ENCODE measurements around the gene GALNT16. TPM values are rescaled to one million over a fixed set of nuclear protein-coding genes. Genes with fewer than 3 reads are reported as not detected.
A peak's percentile ranks its signal among the peaks of the same experiment; 100 is the strongest.

The GALNT16 gene
- total RNA-seq, 5 donors from 2014 or later (not counting 1 experiment from before 2014, with no cell fraction given) = 0.13 to 0.46 TPM; not detected in 3

DNA sequence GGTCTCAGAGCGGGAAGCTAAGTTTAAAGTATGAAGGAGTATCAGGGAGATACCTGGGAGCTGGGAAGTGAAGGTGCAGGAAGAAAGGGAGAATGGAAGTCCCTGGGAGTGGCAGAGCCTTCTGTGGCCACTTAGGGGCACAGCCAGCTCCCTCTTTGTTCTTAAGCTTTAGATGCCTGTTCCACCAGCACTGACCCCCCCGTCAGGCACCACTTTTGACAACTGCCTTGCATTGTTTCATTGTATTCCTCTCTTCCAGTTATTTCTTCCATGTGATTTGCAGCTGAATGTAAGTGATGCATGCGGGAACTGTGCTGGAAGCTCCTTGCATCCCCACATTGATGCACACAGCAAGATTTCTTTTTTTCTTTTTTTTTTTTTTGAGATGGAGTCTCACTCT lies 2.6 kb downstream of the GALNT16 start:
- Mint-ChIP-seq H3K36me3 (no peaks in the 10 kb centered on the region), H3K4me3 (peak overlapping the region in 1 of 3 donors; percentile 74), H3K4me1 (peaks cover 6 to 17% (median 11%) of the 10 kb centered on the region in 3 donors), H3K27me3 (peaks cover 35 to 63% of the 10 kb centered on the region in 2 donors), H3K9me3 (no peaks in the 10 kb centered on the region), H3K27ac (no peak overlapping the region)
- POLR2A ChIA-PET = no interaction called here
- DNase-seq (no peak), ATAC-seq (replicated peaks in 1 of 4) (no peak)
- H3K27ac ChIP-seq (ENCODE audit: low read length) = no peak overlapping the region
- peaks cover 0 to 11% of the 10 kb centered on the region in 2 experiments for H3K4me1 ChIP-seq (ENCODE audit: control insufficient read depth in 1 of 2, extremely low read depth in 1 of 2, insufficient read depth in 2 of 2, low read length in 2 of 2)
- WGBS (ENCODE audit: insufficient coverage) = 100% methylated on average over 1 of the region's 3 CpGs
- no peaks in the 10 kb centered on the region for H3K9me3 ChIP-seq
- H3K36me3 ChIP-seq (ENCODE audit: control insufficient read depth in 2 of 2, extremely low read depth in 1 of 2, insufficient read depth in 1 of 2, low read length in 1 of 2) = no peaks in the 10 kb centered on the region
- peaks cover 24 to 64% of the 10 kb centered on the region in 2 experiments for H3K27me3 ChIP-seq (replicated peaks in 1 of 2; ENCODE audit: control insufficient read depth in 2 of 2, extremely low read depth in 1 of 2, insufficient read depth in 2 of 2, low read length in 1 of 2)
- CTCF ChIA-PET = interaction anchor here in 1 of 2 donors (0.7 kb wide), 1 partner anchor 1500 kb away, joined by 4 read pairs; no protein-coding TSS in a partner anchor
- no peak overlapping the region for H3K4me3 ChIP-seq (ENCODE audit: control insufficient read depth in 1 of 2, extremely low read depth in 1 of 2, low read length in 1 of 2)

DNA sequence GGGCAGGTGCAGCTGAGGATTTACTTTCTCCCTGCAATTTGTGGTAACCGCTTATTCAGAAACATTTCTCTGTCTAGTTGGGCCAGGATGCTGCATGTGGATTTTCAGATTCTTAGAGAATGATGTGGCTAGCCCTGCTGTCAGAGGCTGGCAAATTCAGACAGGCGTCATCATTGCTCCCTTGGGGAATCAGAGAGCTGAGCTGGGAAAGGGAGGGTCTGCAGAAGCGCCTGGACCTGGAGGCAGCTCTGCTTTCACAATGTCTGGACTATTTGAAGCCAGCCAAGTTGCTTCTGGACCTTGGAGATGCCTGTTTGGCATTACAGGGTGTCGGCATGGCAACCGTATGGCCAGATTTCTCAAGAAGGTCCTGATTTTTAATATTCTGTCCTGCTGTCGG lies 3.4 kb downstream of the GALNT16 start:
- ATAC-seq (replicated peaks in 1 of 4) (no peak), DNase-seq (no peak)
- H3K4me3 Mint-ChIP-seq = no peak overlapping the region
- Histone ChIP-seq H3K9me3 (no peaks in the 10 kb centered on the region), H3K4me1 (ENCODE audit: control insufficient read depth in 1 of 2, extremely low read depth in 1 of 2, insufficient read depth in 2 of 2, low read length in 2 of 2) (peaks cover 0 to 11% of the 10 kb centered on the region in 2 experiments), H3K36me3 (ENCODE audit: control insufficient read depth in 2 of 2, extremely low read depth in 1 of 2, insufficient read depth in 1 of 2, low read length in 1 of 2) (no peaks in the 10 kb centered on the region), H3K4me3 (ENCODE audit: control insufficient read depth in 1 of 2, extremely low read depth in 1 of 2, low read length in 1 of 2) (no peak overlapping the region), H3K27ac (ENCODE audit: low read length) (no peak overlapping the region), H3K27me3 (replicated peaks in 1 of 2; ENCODE audit: control insufficient read depth in 2 of 2, extremely low read depth in 1 of 2, insufficient read depth in 2 of 2, low read length in 1 of 2) (peaks cover 21 to 58% of the 10 kb centered on the region in 2 experiments)
- H3K9me3 Mint-ChIP-seq = no peaks in the 10 kb centered on the region
- CTCF ChIA-PET = no interaction called here
- H3K27ac Mint-ChIP-seq = no peak overlapping the region
- POLR2A ChIA-PET = interaction anchor here in 1 of 2 donors (0.6 kb wide), 1 partner anchor 122 kb away, joined by 12 read pairs; no protein-coding TSS in a partner anchor
- H3K36me3 Mint-ChIP-seq = no peaks in the 10 kb centered on the region
- H3K27me3 Mint-ChIP-seq = peaks cover 32 to 57% of the 10 kb centered on the region in 2 donors
- H3K4me1 Mint-ChIP-seq = peaks cover 6 to 17% (median 11%) of the 10 kb centered on the region in 3 donors
- 81% methylated on average over 6 of the region's 6 CpGs for WGBS (ENCODE audit: insufficient coverage)

DNA sequence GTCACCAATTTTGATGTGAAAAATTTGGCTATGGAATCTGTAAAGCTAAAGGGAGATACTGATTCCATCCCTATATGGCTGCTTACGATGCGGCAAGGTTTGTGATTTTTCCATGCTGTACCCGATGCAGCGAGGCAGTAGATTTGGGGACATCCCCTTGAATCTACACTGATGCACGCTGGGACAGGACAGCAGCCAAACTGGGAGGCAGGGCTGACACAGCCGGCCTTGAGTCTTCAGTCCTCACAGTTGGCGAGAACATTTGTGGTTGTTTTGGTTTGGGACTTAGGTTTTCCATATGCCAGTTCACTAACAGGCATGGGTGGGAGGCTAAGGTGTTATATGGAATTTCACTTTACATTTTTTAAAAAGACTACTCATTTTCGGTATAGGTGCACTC lies 3.8 kb downstream of the GALNT16 start:
- H3K9me3 ChIP-seq = no peaks in the 10 kb centered on the region
- Mint-ChIP-seq H3K27me3 (peaks cover 28 to 53% of the 10 kb centered on the region in 2 donors), H3K36me3 (no peaks in the 10 kb centered on the region), H3K4me3 (no peak overlapping the region), H3K9me3 (no peaks in the 10 kb centered on the region), H3K4me1 (peaks cover 6 to 17% (median 11%) of the 10 kb centered on the region in 3 donors), H3K27ac (no peak overlapping the region)
- WGBS (ENCODE audit: insufficient coverage) = 79% methylated on average over 4 of the region's 8 CpGs
- CTCF ChIA-PET = no interaction called here
- no peak for DNase-seq
- H3K4me1 ChIP-seq (ENCODE audit: control insufficient read depth in 1 of 2, extremely low read depth in 1 of 2, insufficient read depth in 2 of 2, low read length in 2 of 2) = peaks cover 0 to 11% of the 10 kb centered on the region in 2 experiments
- POLR2A ChIA-PET = interaction anchor here in 1 of 2 donors (0.6 kb wide), 1 partner anchor 121 kb away, joined by 12 read pairs; no protein-coding TSS in a partner anchor
- H3K27ac ChIP-seq (ENCODE audit: low read length) = no peak overlapping the region
- ATAC-seq (replicated peaks in 1 of 4) = no peak
- no peaks in the 10 kb centered on the region for H3K36me3 ChIP-seq (ENCODE audit: control insufficient read depth in 2 of 2, extremely low read depth in 1 of 2, insufficient read depth in 1 of 2, low read length in 1 of 2)
- no peak overlapping the region for H3K4me3 ChIP-seq (ENCODE audit: control insufficient read depth in 1 of 2, extremely low read depth in 1 of 2, low read length in 1 of 2)
- peaks cover 19 to 54% of the 10 kb centered on the region in 2 experiments for H3K27me3 ChIP-seq (replicated peaks in 1 of 2; ENCODE audit: control insufficient read depth in 2 of 2, extremely low read depth in 1 of 2, insufficient read depth in 2 of 2, low read length in 1 of 2)

- H3K36me3 ChIP-seq (ENCODE audit: control insufficient read depth in 2 of 2, extremely low read depth in 1 of 2, insufficient read depth in 1 of 2, low read length in 1 of 2) = no peaks in the 10 kb centered on the region
- H3K9me3 ChIP-seq = no peaks in the 10 kb centered on the region
- 84% methylated on average over 5 of the region's 8 CpGs for whole genome bisulfite sequencing (ENCODE audit: insufficient coverage)
- H3K4me1 ChIP-seq (ENCODE audit: control insufficient read depth in 1 of 2, extremely low read depth in 1 of 2, insufficient read depth in 2 of 2, low read length in 2 of 2) = no peaks in the 10 kb centered on the region
- peaks cover 12 to 40% of the 10 kb centered on the region in 2 experiments for H3K27me3 ChIP-seq (replicated peaks in 1 of 2; ENCODE audit: control insufficient read depth in 2 of 2, extremely low read depth in 1 of 2, insufficient read depth in 2 of 2, low read length in 1 of 2)
- ATAC-seq (replicated peaks in 1 of 4) = no peak
- no peak overlapping the region for H3K4me3 Mint-ChIP-seq
- no peak overlapping the region for H3K4me3 ChIP-seq (ENCODE audit: control insufficient read depth in 1 of 2, extremely low read depth in 1 of 2, low read length in 1 of 2)
- CTCF ChIA-PET = interaction anchor here in 1 of 2 donors (0.6 kb wide), 1 partner anchor 247 kb away, joined by 5 read pairs; no protein-coding TSS in a partner anchor
- H3K9me3 Mint-ChIP-seq = no peaks in the 10 kb centered on the region
- peaks cover 0 to 3% (median 0%) of the 10 kb centered on the region in 3 donors for H3K4me1 Mint-ChIP-seq
- no peaks in the 10 kb centered on the region for H3K36me3 Mint-ChIP-seq
- H3K27me3 Mint-ChIP-seq = peaks cover 17 to 34% of the 10 kb centered on the region in 2 donors
- H3K27ac Mint-ChIP-seq = no peak overlapping the region
- no peak overlapping the region for H3K27ac ChIP-seq (ENCODE audit: low read length)
- POLR2A ChIA-PET = no interaction called here
- DNase-seq = no peak
These were observed 6.8 kb downstream of the GALNT16 start for GRCh38 chr14:69266572-69267345.

- Histone ChIP-seq H3K36me3 (ENCODE audit: control insufficient read depth in 2 of 2, extremely low read depth in 1 of 2, insufficient read depth in 1 of 2, low read length in 1 of 2) (no peaks in the 10 kb centered on the region), H3K9me3 (no peaks in the 10 kb centered on the region), H3K27me3 (replicated peaks in 1 of 2; ENCODE audit: control insufficient read depth in 2 of 2, extremely low read depth in 1 of 2, insufficient read depth in 2 of 2, low read length in 1 of 2) (peaks cover 9 to 32% of the 10 kb centered on the region in 2 experiments), H3K27ac (ENCODE audit: low read length) (no peak overlapping the region), H3K4me1 (ENCODE audit: control insufficient read depth in 1 of 2, extremely low read depth in 1 of 2, insufficient read depth in 2 of 2, low read length in 2 of 2) (no peaks in the 10 kb centered on the region), H3K4me3 (ENCODE audit: control insufficient read depth in 1 of 2, extremely low read depth in 1 of 2, low read length in 1 of 2) (no peak overlapping the region)
- peaks cover 9 to 27% of the 10 kb centered on the region in 2 donors for H3K27me3 Mint-ChIP-seq
- CTCF ChIA-PET = no interaction called here
- H3K4me1 Mint-ChIP-seq = no peaks in the 10 kb centered on the region
- H3K36me3 Mint-ChIP-seq = no peaks in the 10 kb centered on the region
- 100% methylated on average over 2 of the region's 4 CpGs for WGBS (ENCODE audit: insufficient coverage)
- DNase-seq (no peak), ATAC-seq (replicated peaks in 1 of 4) (no peak)
- no peaks in the 10 kb centered on the region for H3K9me3 Mint-ChIP-seq
- H3K4me3 Mint-ChIP-seq = no peak overlapping the region
- POLR2A ChIA-PET = no interaction called here
- no peak overlapping the region for H3K27ac Mint-ChIP-seq
These were observed 7.5 kb downstream of the GALNT16 start for GRCh38 chr14:69267492-69267891.

- DNase-seq (no peak), ATAC-seq (replicated peaks in 1 of 4) (no peak)
- Mint-ChIP-seq H3K27ac (no peak overlapping the region), H3K36me3 (no peaks in the 10 kb centered on the region), H3K9me3 (no peaks in the 10 kb centered on the region), H3K4me1 (no peaks in the 10 kb centered on the region), H3K4me3 (no peak overlapping the region), H3K27me3 (peaks cover 6 to 21% of the 10 kb centered on the region in 2 donors)
- POLR2A ChIA-PET = no interaction called here
- H3K4me3 ChIP-seq (ENCODE audit: control insufficient read depth in 1 of 2, extremely low read depth in 1 of 2, low read length in 1 of 2) = no peak overlapping the region
- no peaks in the 10 kb centered on the region for H3K36me3 ChIP-seq (ENCODE audit: control insufficient read depth in 2 of 2, extremely low read depth in 1 of 2, insufficient read depth in 1 of 2, low read length in 1 of 2)
- no peaks in the 10 kb centered on the region for H3K9me3 ChIP-seq
- H3K27ac ChIP-seq (ENCODE audit: low read length) = no peak overlapping the region
- WGBS (ENCODE audit: insufficient coverage) = no CpG with 5 or more reads among the region's 2 CpGs
- peaks cover 5 to 31% of the 10 kb centered on the region in 2 experiments for H3K27me3 ChIP-seq (replicated peaks in 1 of 2; ENCODE audit: control insufficient read depth in 2 of 2, extremely low read depth in 1 of 2, insufficient read depth in 2 of 2, low read length in 1 of 2)
- CTCF ChIA-PET = no interaction called here
- H3K4me1 ChIP-seq (ENCODE audit: control insufficient read depth in 1 of 2, extremely low read depth in 1 of 2, insufficient read depth in 2 of 2, low read length in 2 of 2) = no peaks in the 10 kb centered on the region
These were observed 8.3 kb downstream of the GALNT16 start for GRCh38 chr14:69268223-69268622.
